Uterus (tissue), 4 donors: Measurements from ENCODE around the gene MEF2A. TPM values are rescaled to one million over a fixed set of nuclear protein-coding genes. Genes with fewer than 3 reads are reported as not detected.

Source experiments
- DNase-seq, 2 donors: peaks; one replicate each; pipeline ENCODE4 v3.0.0-alpha.2; 2019 to 2020
- H3K27ac ChIP-seq, 2 donors: fragments of 200-600 bp; sonication (generic); 1 replicate in 1 of 2; 2 replicates in 1 of 2; pipeline ENCODE4 v1.5.1; 2016 to 2018
- H3K27me3 ChIP-seq, 2 donors: fragments of 200-600 bp; sonication (generic); one replicate each; pipeline ENCODE4 v1.5.1; 2018 to 2019; ENCODE audit warnings: control low read depth in 1 of 2
- H3K36me3 ChIP-seq, 2 donors: fragments of 200-600 bp; sonication (generic); one replicate each; pipeline ENCODE4 v1.5.1; 2019; ENCODE audit warnings: control low read depth in 1 of 2
- H3K4me1 ChIP-seq, 2 donors: fragments of 200-600 bp; sonication (generic); one replicate each; pipeline ENCODE4 v1.5.1; 2018 to 2019; ENCODE audit warnings: control low read depth in 1 of 2
- H3K4me3 ChIP-seq, 2 donors: fragments of 200-600 bp; sonication (generic); 1 replicate in 1 of 2; 2 replicates in 1 of 2; pipeline ENCODE4 v1.5.1; 2018 to 2019; ENCODE audit warnings: mild to moderate bottlenecking in 1 of 2
- H3K9me3 ChIP-seq, 2 donors: fragments of 200-600 bp; sonication (generic); one replicate each; pipeline ENCODE4 v1.5.1; 2019; ENCODE audit warnings: control low read depth in 1 of 2
- POLR2A ChIP-seq, 2 donors: fragments of 450-650 bp; IDR thresholded peaks; one replicate each; pipeline ENCODE4 v1.6.1; 2016; ENCODE audit warnings: antibody characterized with exemption in 2 of 2, mild to moderate bottlenecking in 1 of 2, moderate library complexity in 1 of 2
- intact Hi-C: fragments of 100-400 bp; cut with DNase I; formaldehyde crosslinking; loops from one replicate; pipeline ENCODE4 v1.15.1; 2023; ENCODE audit warnings: low total_unique reads
- total RNA-seq, 4 donors: library from RNA; depleted of rRNA in 3 of 4; stranded (reverse); fragments of >200 nt in 3 of 4; gene quantifications; one replicate each; pipeline versions ENCODE4 v1.1.0 to v1.2.4, GENCODE V29; 2014 to 2023
- TF ChIP-seq, protein P1 (sequence below), 4 experiments: fragments of 200-600 bp in 2 of 4; fragments of 450-650 bp in 2 of 4; sonication (generic) in 2 of 4; IDR thresholded peaks; one replicate each; pipeline ENCODE4 v1.5.1; 2016 to 2019; ENCODE audit warnings: antibody characterized with exemption in 4 of 4, mild to moderate bottlenecking in 2 of 4, moderate library complexity in 1 of 4
- donor health status: DM: yes; HTN: yes; CAD: no.

Gene MEF2A
- total RNA-seq, 4 donors from 2014 or later = 78.6 to 138 (median 105) TPM

GRCh38 chr15:99578809-99579208 is 13.0 kb downstream of the MEF2A start:
- Histone ChIP-seq H3K36me3 (no peaks in the 10 kb centered on the region), H3K27ac (no peak overlapping the region), H3K4me3 (no peak overlapping the region), H3K9me3 (no peaks in the 10 kb centered on the region), H3K27me3 (no peaks in the 10 kb centered on the region), H3K4me1 (peaks cover 0 to 3% of the 10 kb centered on the region in 2 donors)
- intact Hi-C loops = no loop called here
- no peak for TF ChIP-seq POLR2A (IDR thresholded peaks at IDR 0.05)
- TF ChIP-seq, protein P1, sequence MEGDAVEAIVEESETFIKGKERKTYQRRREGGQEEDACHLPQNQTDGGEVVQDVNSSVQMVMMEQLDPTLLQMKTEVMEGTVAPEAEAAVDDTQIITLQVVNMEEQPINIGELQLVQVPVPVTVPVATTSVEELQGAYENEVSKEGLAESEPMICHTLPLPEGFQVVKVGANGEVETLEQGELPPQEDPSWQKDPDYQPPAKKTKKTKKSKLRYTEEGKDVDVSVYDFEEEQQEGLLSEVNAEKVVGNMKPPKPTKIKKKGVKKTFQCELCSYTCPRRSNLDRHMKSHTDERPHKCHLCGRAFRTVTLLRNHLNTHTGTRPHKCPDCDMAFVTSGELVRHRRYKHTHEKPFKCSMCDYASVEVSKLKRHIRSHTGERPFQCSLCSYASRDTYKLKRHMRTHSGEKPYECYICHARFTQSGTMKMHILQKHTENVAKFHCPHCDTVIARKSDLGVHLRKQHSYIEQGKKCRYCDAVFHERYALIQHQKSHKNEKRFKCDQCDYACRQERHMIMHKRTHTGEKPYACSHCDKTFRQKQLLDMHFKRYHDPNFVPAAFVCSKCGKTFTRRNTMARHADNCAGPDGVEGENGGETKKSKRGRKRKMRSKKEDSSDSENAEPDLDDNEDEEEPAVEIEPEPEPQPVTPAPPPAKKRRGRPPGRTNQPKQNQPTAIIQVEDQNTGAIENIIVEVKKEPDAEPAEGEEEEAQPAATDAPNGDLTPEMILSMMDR (IDR thresholded peaks at IDR 0.05) = no peak
- no peak for DNase-seq

DNA sequence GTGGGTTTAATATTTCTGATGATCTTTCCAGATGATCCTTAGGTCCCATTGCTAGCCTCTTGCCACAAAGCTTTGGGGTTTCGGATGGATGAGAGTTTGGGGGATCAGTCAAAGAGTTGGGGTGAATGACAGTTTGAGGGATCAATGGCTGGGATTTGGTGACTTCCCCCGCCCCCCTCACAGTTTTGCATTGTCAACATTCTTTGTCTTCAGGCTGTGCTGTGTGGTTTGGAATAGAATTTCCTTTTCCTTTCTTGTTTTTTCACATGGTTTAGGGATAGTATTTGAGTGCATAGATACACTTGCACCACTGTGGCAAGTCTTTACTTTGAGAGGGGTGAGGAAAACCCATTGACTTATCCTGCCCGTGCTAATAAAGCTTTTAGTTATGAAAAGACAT is 14.3 kb downstream of the MEF2A start:
- no peak for TF ChIP-seq POLR2A (IDR thresholded peaks at IDR 0.05)
- TF ChIP-seq, protein P1 (IDR thresholded peaks at IDR 0.05) = no peak
- no peak overlapping the region for H3K27ac ChIP-seq
- no peak overlapping the region for H3K4me3 ChIP-seq
- peaks cover 0 to 3% of the 10 kb centered on the region in 2 donors for H3K4me1 ChIP-seq
- no peaks in the 10 kb centered on the region for H3K27me3 ChIP-seq
- no peak for DNase-seq
- no peaks in the 10 kb centered on the region for H3K9me3 ChIP-seq
- intact Hi-C loops = no loop called here
- H3K36me3 ChIP-seq = no peaks in the 10 kb centered on the region

GRCh38 chr15:99582508-99582960 is 16.8 kb downstream of the MEF2A start:
- no peak for TF ChIP-seq POLR2A (IDR thresholded peaks at IDR 0.05)
- TF ChIP-seq, protein P1 (IDR thresholded peaks at IDR 0.05) = no peak
- intact Hi-C loops = no loop called here
- no peaks in the 10 kb centered on the region for H3K27me3 ChIP-seq
- H3K4me1 ChIP-seq = peaks cover 0 to 3% of the 10 kb centered on the region in 2 donors
- no peak for DNase-seq
- H3K9me3 ChIP-seq = peaks cover 0 to 6% of the 10 kb centered on the region in 2 donors
- no peak overlapping the region for H3K4me3 ChIP-seq
- no peak overlapping the region for H3K27ac ChIP-seq
- no peaks in the 10 kb centered on the region for H3K36me3 ChIP-seq

GRCh38 chr15:99584081-99584600 is 18.4 kb downstream of the MEF2A start:
- intact Hi-C loops = no loop called here
- Histone ChIP-seq H3K9me3 (peaks cover 0 to 6% of the 10 kb centered on the region in 2 donors), H3K27ac (no peak overlapping the region), H3K36me3 (no peaks in the 10 kb centered on the region), H3K4me1 (peaks cover 0 to 3% of the 10 kb centered on the region in 2 donors), H3K4me3 (no peak overlapping the region), H3K27me3 (no peaks in the 10 kb centered on the region)
- DNase-seq = no peak
- TF ChIP-seq POLR2A (IDR thresholded peaks at IDR 0.05) = no peak
- TF ChIP-seq, protein P1 (IDR thresholded peaks at IDR 0.05) = no peak

- no peak overlapping the region for H3K4me3 ChIP-seq
- TF ChIP-seq, protein P1 (IDR thresholded peaks at IDR 0.05) = no peak
- TF ChIP-seq POLR2A (IDR thresholded peaks at IDR 0.05) = no peak
- H3K36me3 ChIP-seq = no peaks in the 10 kb centered on the region
- DNase-seq = no peak
- no peak overlapping the region for H3K27ac ChIP-seq
- H3K27me3 ChIP-seq = no peaks in the 10 kb centered on the region
- peaks cover 0 to 6% of the 10 kb centered on the region in 2 donors for H3K9me3 ChIP-seq
- intact Hi-C loops = no loop called here
- H3K4me1 ChIP-seq = peaks cover 0 to 3% of the 10 kb centered on the region in 2 donors
Observed at GRCh38 chr15:99586121-99586520, 20.3 kb downstream of the MEF2A start.
